Small intestine (tissue), 16 donors: ENCODE results near the gene ZNF30. TPM values are rescaled to one million over a fixed set of nuclear protein-coding genes. Genes with fewer than 3 reads are reported as not detected.
A peak's percentile ranks its signal among the peaks of the same experiment; 100 is the strongest.

Experiments used
- DNase-seq, 2 donors: peaks; one replicate each; pipeline versions ENCODE4 v3.0.0 to v3.0.0-alpha.2; 2013
- FAIRE-seq: peaks from 2 replicates; lab custom pipeline; 2012; peaks lifted over from hg19 to GRCh38; lab: Jason Lieb, UNC
- H3K27ac ChIP-seq, 3 donors: one replicate each; pipeline ENCODE4 v1.5.1; 2013; ENCODE audit warnings: low read length in 2 of 3, mild to moderate bottlenecking in 2 of 3, control low read depth in 1 of 3, inconsistent platforms in 1 of 3, low read depth in 1 of 3, moderate library complexity in 1 of 3
- H3K27me3 ChIP-seq, 3 donors: one replicate each; pipeline ENCODE4 v1.6.1; 2013; ENCODE audit warnings: low read length in 3 of 3, inconsistent platforms in 1 of 3; ENCODE audit not compliant: control insufficient read depth in 3 of 3, insufficient read depth in 3 of 3
- H3K36me3 ChIP-seq, 3 donors: one replicate each; pipeline ENCODE4 v1.6.1; 2013; ENCODE audit warnings: low read length in 3 of 3, inconsistent platforms in 1 of 3, low read depth in 1 of 3, mild to moderate bottlenecking in 1 of 3, moderate library complexity in 1 of 3; ENCODE audit not compliant: control insufficient read depth in 3 of 3, insufficient read depth in 2 of 3
- H3K4me1 ChIP-seq, 3 donors: one replicate each; pipeline ENCODE4 v1.6.1; 2013; ENCODE audit warnings: low read length in 2 of 3, inconsistent platforms in 1 of 3, low read depth in 1 of 3, mild to moderate bottlenecking in 1 of 3, moderate library complexity in 1 of 3; ENCODE audit not compliant: control insufficient read depth in 3 of 3, insufficient read depth in 2 of 3
- H3K4me3 ChIP-seq, 3 donors: one replicate each; pipeline ENCODE4 v1.5.1; 2013; ENCODE audit warnings: low read length in 3 of 3, control low read depth in 1 of 3, inconsistent platforms in 1 of 3, low read depth in 1 of 3, mild to moderate bottlenecking in 1 of 3, moderate library complexity in 1 of 3
- H3K9me3 ChIP-seq, 2 donors: one replicate each; pipeline ENCODE4 v1.6.1; 2013; ENCODE audit warnings: low read depth in 1 of 2, low read length in 1 of 2; ENCODE audit not compliant: control insufficient read depth in 2 of 2, insufficient read depth in 1 of 2
- WGBS, 3 donors: extraction: QIAGEN DNeasy Blood & Tissue Kit; methylation state at CpG; one replicate each; pipeline ENCODE4 v1.1.7; 2013; 5-methylcytosine and 5-hydroxymethylcytosine counted together
- long read RNA-seq, 10 donors: transcript quantifications; one replicate each; lab custom pipeline, GENCODE V29; 2026
- polyA plus RNA-seq, 4 donors: library from polyadenylated mRNA; stranded (reverse) in 3 of 4; unstranded in 1 of 4; fragments of 200-250 nt in 3 of 4; fragments of 120-200 nt in 1 of 4; gene quantifications; one replicate each; pipeline versions ENCODE4 v1.2.1 to v1.2.3, GENCODE V29; 2013
- donor health status: healthy with polysubstance abuse.
- donor health status: control.
- donor health status: control.
- donor health status: Bipolar disorder and iron deficiency.
- donor health status: healthy.

Gene ZNF30
- 1 to 10 TPM in 3 of 4 donors, under 1 TPM in 1; 0.54 to 5.9 (median 3.2) TPM for polyA plus RNA-seq
- long read RNA-seq, donor 1, partial matches to known transcripts: 0 of 2 reads
- long read RNA-seq, donor 1, other reads (novel, unspliced or antisense): 0 of 2 reads
- long read RNA-seq, donor 2, partial matches to known transcripts: 0 of 1 reads
- long read RNA-seq, donor 2, other reads (novel, unspliced or antisense): 0 of 1 reads
- long read RNA-seq, donor 3, partial matches to known transcripts: 0 of 1 reads
- long read RNA-seq, donor 3, other reads (novel, unspliced or antisense): 0 of 1 reads
- long read RNA-seq, donor 4: 0 reads
- long read RNA-seq, donor 5, partial matches to known transcripts: 0 of 2 reads
- long read RNA-seq, donor 5, other reads (novel, unspliced or antisense): 0 of 2 reads
- long read RNA-seq, donor 6: 0 reads
- long read RNA-seq, donor 7, partial matches to known transcripts: 0 of 1 reads
- long read RNA-seq, donor 7, other reads (novel, unspliced or antisense): 0 of 1 reads
- long read RNA-seq, donor 8: 0 reads
- long read RNA-seq, donor 9: 0 reads
- long read RNA-seq, donor 10: 0 reads

DNA sequence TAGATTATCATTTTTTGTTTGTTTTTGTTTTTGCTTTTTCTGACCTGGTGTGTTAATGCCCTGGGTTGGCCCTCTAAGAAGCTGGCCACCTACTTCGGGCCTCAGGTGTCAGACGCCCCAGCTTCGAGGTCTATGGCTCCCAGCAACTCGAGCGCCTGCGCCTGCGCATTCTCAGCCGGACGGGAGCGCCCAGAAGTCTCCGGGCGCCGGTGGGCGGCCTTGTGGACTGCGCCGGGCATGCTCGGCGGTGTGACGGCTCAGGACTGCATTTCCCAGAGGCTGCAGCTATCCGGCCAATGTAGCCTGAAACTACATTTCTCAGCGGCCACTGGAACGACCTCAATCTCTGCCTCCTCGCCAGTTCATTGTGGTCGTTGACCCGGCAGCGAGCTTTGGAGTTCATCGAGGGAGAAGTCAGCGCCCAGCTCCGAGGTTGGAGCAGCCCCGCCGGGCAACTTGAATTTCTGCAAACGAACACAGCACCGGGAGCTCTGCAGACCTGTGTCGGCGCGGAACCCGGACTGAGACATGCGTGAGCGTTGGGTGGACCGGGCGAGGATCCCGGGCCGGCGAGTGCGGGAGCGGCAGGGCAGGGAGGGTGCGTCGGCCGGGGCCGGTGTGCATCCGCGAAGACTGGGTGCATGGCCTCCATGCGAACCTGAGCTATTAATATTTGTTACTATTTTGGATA is at the start of gene ZNF30:
TSS of gene ZNF30 (plus strand) at position 219 of the 691 bp plus-strand sequence. CDS start 3,045 bp downstream, outside the sequence.
- H3K36me3 ChIP-seq: no peaks in the 10 kb centered on the region
- no peaks in the 10 kb centered on the region for H3K27me3 ChIP-seq
- peak within 1 kb of the TSS; percentile 68 to 89 (median 75) for H3K27ac ChIP-seq
- no peaks in the 10 kb centered on the region for H3K4me1 ChIP-seq
- peak within 1 kb of the TSS; percentile 70 to 77 (median 72) for H3K4me3 ChIP-seq
- WGBS, 3 donors: 0% methylated on average over 53 of the region's 53 CpGs
- peaks cover 0 to 3% of the 10 kb centered on the region in 2 donors for H3K9me3 ChIP-seq
- DNase-seq (peak; percentile 91 to 95), FAIRE-seq (no peak)

DNA sequence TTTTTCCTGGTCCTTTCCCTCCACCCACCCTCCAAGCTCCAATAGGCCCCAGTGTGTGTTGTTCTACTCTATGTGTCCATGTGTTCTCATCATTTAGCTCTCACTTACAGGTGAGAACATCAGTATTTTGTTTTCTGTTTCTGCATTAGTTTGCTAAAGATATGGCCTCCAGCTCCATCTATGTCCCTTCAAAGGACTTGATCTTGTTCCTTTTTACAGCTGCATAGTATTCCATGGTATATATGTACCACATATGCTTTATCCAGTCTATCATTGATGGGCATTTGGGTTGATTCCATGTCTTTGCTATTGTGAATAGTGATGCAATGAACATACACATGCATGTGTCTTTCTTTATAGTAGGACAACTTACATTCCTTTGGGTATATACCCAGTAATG is 47.1 kb upstream of the ZNF30 start:
- DNase-seq (no peak), FAIRE-seq (no peak)
- no peak overlapping the region for H3K27ac ChIP-seq
- H3K36me3 ChIP-seq: no peaks in the 10 kb centered on the region
- no peak overlapping the region for H3K4me3 ChIP-seq
- H3K9me3 ChIP-seq: no peaks in the 10 kb centered on the region
- no peaks in the 10 kb centered on the region for H3K27me3 ChIP-seq
- H3K4me1 ChIP-seq: no peaks in the 10 kb centered on the region

DNA sequence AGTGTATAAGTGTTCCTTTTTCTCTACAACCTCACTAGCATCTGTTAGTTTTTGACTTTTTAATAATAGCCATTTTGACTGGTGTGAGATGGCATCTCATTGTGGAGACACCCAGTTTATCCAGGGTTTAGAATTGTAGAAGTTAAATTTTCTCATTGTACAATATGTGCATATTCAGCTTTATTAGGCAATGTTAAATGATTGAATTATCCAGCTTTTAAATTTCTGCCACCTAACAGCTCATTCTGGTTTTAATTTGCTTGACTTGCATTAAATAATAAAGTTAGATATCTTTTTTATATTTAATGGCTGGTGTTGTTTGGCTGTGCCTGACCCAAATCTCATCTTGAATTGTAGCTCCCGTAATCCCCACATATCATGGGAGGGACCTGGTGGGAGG is 46.7 kb upstream of the ZNF30 start:
- no peak overlapping the region for H3K4me3 ChIP-seq
- H3K36me3 ChIP-seq: no peaks in the 10 kb centered on the region
- 88 to 89% (median 89%) methylated on average over 1 of the region's 1 CpG for WGBS, 3 donors
- H3K27ac ChIP-seq: no peak overlapping the region
- H3K9me3 ChIP-seq: no peaks in the 10 kb centered on the region
- DNase-seq (no peak), FAIRE-seq (no peak)
- no peaks in the 10 kb centered on the region for H3K27me3 ChIP-seq
- H3K4me1 ChIP-seq: no peaks in the 10 kb centered on the region

DNA sequence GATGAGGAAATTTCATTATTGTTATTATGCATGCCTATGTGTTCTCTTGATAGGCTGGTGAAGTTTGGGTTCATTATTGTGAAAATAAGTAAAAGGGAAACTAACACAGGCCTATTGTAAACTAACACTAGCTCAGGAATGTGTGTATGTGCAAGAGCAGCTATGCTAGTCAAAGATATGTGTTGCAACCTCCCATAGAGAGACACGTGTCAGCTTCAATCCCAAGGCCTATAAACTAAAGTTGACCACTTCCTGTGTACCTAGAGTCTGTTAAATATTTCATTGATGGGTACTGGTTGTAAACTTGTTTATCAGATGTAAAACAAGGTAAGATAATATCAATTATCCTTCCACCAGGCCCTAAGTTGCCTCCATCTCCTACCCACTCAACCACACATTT is 44.7 kb upstream of the ZNF30 start:
- Histone ChIP-seq H3K36me3 (no peaks in the 10 kb centered on the region), H3K4me1 (no peaks in the 10 kb centered on the region), H3K4me3 (no peak overlapping the region), H3K9me3 (peaks cover 0 to 7% of the 10 kb centered on the region in 2 donors), H3K27me3 (no peaks in the 10 kb centered on the region), H3K27ac (no peak overlapping the region)
- DNase-seq (no peak), FAIRE-seq (no peak)
- WGBS, 3 donors: 20 to 60% (median 48%) methylated on average over 1 of the region's 1 CpG

DNA sequence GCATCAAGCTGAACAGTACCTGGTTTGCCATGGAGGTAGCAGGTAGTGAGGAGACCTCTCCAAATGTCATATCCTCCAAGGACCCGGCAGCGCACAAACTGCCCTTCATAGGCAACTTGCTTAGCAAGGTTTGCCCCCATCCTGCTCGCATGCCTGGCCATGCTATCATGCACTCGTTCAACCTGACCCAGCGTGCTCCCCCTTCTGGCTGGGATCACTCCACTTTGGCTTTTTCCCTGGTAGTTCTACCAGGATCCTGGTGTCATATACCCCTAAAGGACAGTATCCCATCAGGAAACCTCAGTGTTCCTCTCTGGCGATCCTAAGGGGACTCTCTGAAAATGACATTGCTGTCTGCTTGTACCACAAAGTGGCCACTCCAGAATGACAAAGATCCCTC is 38.6 kb upstream of the ZNF30 start:
- no peaks in the 10 kb centered on the region for H3K4me1 ChIP-seq
- no peak for DNase-seq
- 76 to 79% (median 79%) methylated on average over 6 of the region's 6 CpGs for WGBS, 3 donors
- H3K27ac ChIP-seq: no peak overlapping the region
- peaks cover 0 to 20% of the 10 kb centered on the region in 2 donors for H3K9me3 ChIP-seq
- no peak overlapping the region for H3K4me3 ChIP-seq
- no peaks in the 10 kb centered on the region for H3K27me3 ChIP-seq
- no peak for FAIRE-seq
- H3K36me3 ChIP-seq: no peaks in the 10 kb centered on the region

DNA sequence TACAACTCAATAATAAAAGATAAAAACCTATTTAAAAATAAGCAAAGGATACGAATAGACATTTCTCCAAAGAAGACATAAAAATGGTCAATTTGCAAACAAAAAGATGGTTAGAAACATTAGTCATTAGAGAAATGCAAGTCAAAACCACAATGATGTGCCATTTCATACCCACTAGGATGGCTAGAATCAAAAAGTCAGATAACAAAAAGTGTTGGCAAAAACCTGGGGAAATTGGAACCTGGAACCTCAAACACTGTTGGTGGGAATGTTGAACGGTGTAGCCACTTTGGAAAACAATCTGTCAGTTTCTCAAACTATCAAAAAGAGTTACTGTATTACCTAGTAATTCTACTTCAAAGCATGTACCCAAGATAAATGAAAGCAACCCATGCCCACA is 26.5 kb upstream of the ZNF30 start:
- no peaks in the 10 kb centered on the region for H3K36me3 ChIP-seq
- FAIRE-seq (no peak), DNase-seq (no peak)
- H3K27me3 ChIP-seq: peaks cover 0 to 16% (median 9%) of the 10 kb centered on the region in 3 donors
- no peaks in the 10 kb centered on the region for H3K4me1 ChIP-seq
- no peaks in the 10 kb centered on the region for H3K9me3 ChIP-seq
- WGBS, 3 donors: 63 to 77% (median 70%) methylated on average over 2 of the region's 2 CpGs
- H3K4me3 ChIP-seq: no peak overlapping the region
- no peak overlapping the region for H3K27ac ChIP-seq

DNA sequence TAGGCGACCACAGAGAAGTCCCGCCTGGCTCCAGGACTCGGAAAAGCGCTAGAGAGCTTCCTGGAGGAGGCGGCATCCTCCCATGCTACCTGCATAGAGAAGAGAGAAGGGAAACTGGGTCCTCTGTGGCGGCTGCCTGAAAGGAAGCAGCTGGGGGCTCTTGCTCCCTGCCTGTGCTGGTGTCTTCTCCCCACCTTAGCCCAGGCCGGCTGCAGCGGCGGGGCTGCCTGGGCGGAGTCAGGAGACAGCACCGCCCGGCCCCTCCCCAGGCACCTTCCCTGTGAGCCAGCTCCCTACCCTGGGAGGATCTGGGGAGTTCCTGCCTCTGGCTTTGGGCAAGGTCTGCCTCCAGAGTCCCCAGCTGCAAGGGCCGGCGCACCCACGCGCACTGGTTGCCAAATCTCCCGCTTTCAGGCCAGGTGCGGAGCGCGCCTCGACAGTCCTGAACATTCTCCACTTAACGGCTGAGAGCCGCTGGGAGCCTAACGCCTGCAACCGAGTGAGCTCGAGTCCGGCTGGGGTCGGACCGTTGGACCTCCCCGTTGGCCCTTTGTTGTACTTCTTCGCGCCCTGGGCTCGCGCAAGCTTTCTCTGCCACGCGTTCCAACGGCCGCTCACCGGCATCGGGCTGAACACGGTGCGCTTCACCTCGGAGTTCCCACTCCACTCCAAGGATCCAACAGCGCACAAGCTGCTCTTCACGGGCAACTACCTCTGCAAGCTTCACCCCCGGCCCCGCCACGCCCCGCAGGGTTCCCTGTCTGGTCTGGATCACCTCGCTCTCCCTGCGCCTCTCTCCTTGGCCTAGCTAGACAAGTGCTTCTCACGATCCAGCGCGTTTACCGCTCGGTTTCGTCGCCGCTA is 21.8 kb upstream of the ZNF30 start:
- H3K27me3 ChIP-seq: peaks cover 3 to 39% (median 20%) of the 10 kb centered on the region in 3 donors
- H3K4me3 ChIP-seq: no peak overlapping the region
- H3K36me3 ChIP-seq: no peaks in the 10 kb centered on the region
- no peaks in the 10 kb centered on the region for H3K9me3 ChIP-seq
- no peaks in the 10 kb centered on the region for H3K4me1 ChIP-seq
- DNase-seq (peak in 1 of 2 donors; percentile 11), FAIRE-seq (no peak)
- 7 to 14% (median 12%) methylated on average over 59 of the region's 59 CpGs for WGBS, 3 donors
- no peak overlapping the region for H3K27ac ChIP-seq

DNA sequence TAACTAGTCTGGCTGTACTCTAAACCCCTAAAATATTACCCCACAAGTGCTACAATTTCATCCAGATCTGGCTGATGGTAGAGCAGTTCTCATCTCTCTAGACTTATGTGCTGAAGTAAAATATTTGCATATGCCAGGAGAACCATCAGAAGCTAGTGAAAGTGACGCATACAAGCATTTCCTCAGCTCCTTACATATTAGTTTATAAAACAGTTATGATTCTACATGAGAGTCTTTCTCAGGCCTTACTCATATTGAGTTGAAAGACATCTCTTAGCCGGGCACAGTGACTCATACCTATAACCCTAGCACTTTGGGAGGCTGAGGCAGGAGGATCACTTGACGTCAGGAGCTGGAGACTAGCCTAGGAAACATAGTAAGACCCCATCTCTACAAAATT is 15.9 kb upstream of the ZNF30 start:
- FAIRE-seq: no peak
- no peak for DNase-seq
- H3K27me3 ChIP-seq: peaks cover 2 to 18% (median 7%) of the 10 kb centered on the region in 3 donors
- 84 to 91% (median 87%) methylated on average over 3 of the region's 3 CpGs for WGBS, 3 donors
- H3K27ac ChIP-seq: no peak overlapping the region
- H3K4me1 ChIP-seq: no peaks in the 10 kb centered on the region
- no peak overlapping the region for H3K4me3 ChIP-seq
- peaks cover 0 to 4% of the 10 kb centered on the region in 2 donors for H3K9me3 ChIP-seq
- no peaks in the 10 kb centered on the region for H3K36me3 ChIP-seq
